Measurements from ENCODE around the gene TMEM109.

The TMEM109 gene

GRCh38 chr11:60937811-60938210, 23.9 kb downstream of the TMEM109 start:
- Histone ChIP-seq H3K4me3 (ENCODE audit: insufficient read length, low read depth) (no peak overlapping the region), H3K36me3 (ENCODE audit: insufficient read depth, insufficient read length, low read length) (peaks cover 59% of the 10 kb centered on the region), H3K4me1 (ENCODE audit: insufficient read depth, insufficient read length) (peaks cover 9% of the 10 kb centered on the region), H3K27me3 (ENCODE audit: insufficient read depth, insufficient read length) (no peaks in the 10 kb centered on the region), H3K9me3 (ENCODE audit: insufficient read depth, low read length) (no peaks in the 10 kb centered on the region), H3K9ac (ENCODE audit: insufficient read length, low read depth) (no peak overlapping the region)
- no peak for TF ChIP-seq SUZ12 (IDR thresholded peaks at IDR 0.05; ENCODE audit: extremely low read depth, insufficient read depth, insufficient read length)
- TF ChIP-seq YY1 (IDR thresholded peaks at IDR 0.05; ENCODE audit: insufficient read depth, insufficient read length) = no peak
- no peak for TF ChIP-seq ZNF274 (IDR thresholded peaks at IDR 0.05; ENCODE audit: low read depth, low read length)
- DNase-seq (ENCODE audit: low read depth, low spot score) = no peak

- no peak for TF ChIP-seq SUZ12 (IDR thresholded peaks at IDR 0.05; ENCODE audit: extremely low read depth, insufficient read depth, insufficient read length)
- TF ChIP-seq ZNF274 (IDR thresholded peaks at IDR 0.05; ENCODE audit: low read depth, low read length) = no peak
- no peak overlapping the region for H3K4me3 ChIP-seq (ENCODE audit: insufficient read length, low read depth)
- H3K4me1 ChIP-seq (ENCODE audit: insufficient read depth, insufficient read length) = peaks cover 6% of the 10 kb centered on the region
- peaks cover 55% of the 10 kb centered on the region for H3K36me3 ChIP-seq (ENCODE audit: insufficient read depth, insufficient read length, low read length)
- no peak overlapping the region for H3K9ac ChIP-seq (ENCODE audit: insufficient read length, low read depth)
- DNase-seq (ENCODE audit: low read depth, low spot score) = no peak
- no peaks in the 10 kb centered on the region for H3K27me3 ChIP-seq (ENCODE audit: insufficient read depth, insufficient read length)
- no peaks in the 10 kb centered on the region for H3K9me3 ChIP-seq (ENCODE audit: insufficient read depth, low read length)
These were observed 24.5 kb downstream of the TMEM109 start for GRCh38 chr11:60938500-60938899.

- Histone ChIP-seq H3K36me3 (ENCODE audit: insufficient read depth, insufficient read length, low read length) (peaks cover 47% of the 10 kb centered on the region), H3K4me3 (ENCODE audit: insufficient read length, low read depth) (no peak overlapping the region), H3K4me1 (ENCODE audit: insufficient read depth, insufficient read length) (no peaks in the 10 kb centered on the region), H3K27me3 (ENCODE audit: insufficient read depth, insufficient read length) (no peaks in the 10 kb centered on the region), H3K9me3 (ENCODE audit: insufficient read depth, low read length) (no peaks in the 10 kb centered on the region), H3K9ac (ENCODE audit: insufficient read length, low read depth) (peak overlapping the region; percentile 8)
- TF ChIP-seq ZNF274 (IDR thresholded peaks at IDR 0.05; ENCODE audit: low read depth, low read length) = no peak
- no peak for TF ChIP-seq SUZ12 (IDR thresholded peaks at IDR 0.05; ENCODE audit: extremely low read depth, insufficient read depth, insufficient read length)
- TF ChIP-seq YY1 (IDR thresholded peaks at IDR 0.05; ENCODE audit: insufficient read depth, insufficient read length) = no peak
- no peak for DNase-seq (ENCODE audit: low read depth, low spot score)
These were observed 25.3 kb downstream of the TMEM109 start for GRCh38 chr11:60939301-60939700.

- no peak overlapping the region for H3K9ac ChIP-seq (ENCODE audit: insufficient read length, low read depth)
- peaks cover 42% of the 10 kb centered on the region for H3K36me3 ChIP-seq (ENCODE audit: insufficient read depth, insufficient read length, low read length)
- no peaks in the 10 kb centered on the region for H3K4me1 ChIP-seq (ENCODE audit: insufficient read depth, insufficient read length)
- no peak overlapping the region for H3K4me3 ChIP-seq (ENCODE audit: insufficient read length, low read depth)
- no peaks in the 10 kb centered on the region for H3K27me3 ChIP-seq (ENCODE audit: insufficient read depth, insufficient read length)
- H3K9me3 ChIP-seq (ENCODE audit: insufficient read depth, low read length) = no peaks in the 10 kb centered on the region
- no peak for DNase-seq (ENCODE audit: low read depth, low spot score)
- TF ChIP-seq YY1 (IDR thresholded peaks at IDR 0.05; ENCODE audit: insufficient read depth, insufficient read length) = no peak
- TF ChIP-seq SUZ12 (IDR thresholded peaks at IDR 0.05; ENCODE audit: extremely low read depth, insufficient read depth, insufficient read length) = no peak
- no peak for TF ChIP-seq ZNF274 (IDR thresholded peaks at IDR 0.05; ENCODE audit: low read depth, low read length)
These were observed 25.9 kb downstream of the TMEM109 start for GRCh38 chr11:60939855-60940254.

GRCh38 chr11:60941371-60942119, 27.6 kb downstream of the TMEM109 start:
- no peak for DNase-seq (ENCODE audit: low read depth, low spot score)
- H3K4me3 ChIP-seq (ENCODE audit: insufficient read length, low read depth) = no peak overlapping the region
- H3K4me1 ChIP-seq (ENCODE audit: insufficient read depth, insufficient read length) = peaks cover 3% of the 10 kb centered on the region
- peaks cover 25% of the 10 kb centered on the region for H3K36me3 ChIP-seq (ENCODE audit: insufficient read depth, insufficient read length, low read length)
- H3K9me3 ChIP-seq (ENCODE audit: insufficient read depth, low read length) = no peaks in the 10 kb centered on the region
- TF ChIP-seq YY1 (IDR thresholded peaks at IDR 0.05; ENCODE audit: insufficient read depth, insufficient read length) = no peak
- no peak for TF ChIP-seq ZNF274 (IDR thresholded peaks at IDR 0.05; ENCODE audit: low read depth, low read length)
- TF ChIP-seq SUZ12 (IDR thresholded peaks at IDR 0.05; ENCODE audit: extremely low read depth, insufficient read depth, insufficient read length) = no peak
- no peak overlapping the region for H3K9ac ChIP-seq (ENCODE audit: insufficient read length, low read depth)
- no peaks in the 10 kb centered on the region for H3K27me3 ChIP-seq (ENCODE audit: insufficient read depth, insufficient read length)

- no peaks in the 10 kb centered on the region for H3K27me3 ChIP-seq (ENCODE audit: insufficient read depth, insufficient read length)
- no peak for TF ChIP-seq ZNF274 (IDR thresholded peaks at IDR 0.05; ENCODE audit: low read depth, low read length)
- TF ChIP-seq YY1 (IDR thresholded peaks at IDR 0.05; ENCODE audit: insufficient read depth, insufficient read length) = no peak
- no peak for TF ChIP-seq SUZ12 (IDR thresholded peaks at IDR 0.05; ENCODE audit: extremely low read depth, insufficient read depth, insufficient read length)
- DNase-seq (ENCODE audit: low read depth, low spot score) = no peak
- no peak overlapping the region for H3K4me3 ChIP-seq (ENCODE audit: insufficient read length, low read depth)
- no peaks in the 10 kb centered on the region for H3K9me3 ChIP-seq (ENCODE audit: insufficient read depth, low read length)
- H3K4me1 ChIP-seq (ENCODE audit: insufficient read depth, insufficient read length) = peaks cover 4% of the 10 kb centered on the region
- peaks cover 18% of the 10 kb centered on the region for H3K36me3 ChIP-seq (ENCODE audit: insufficient read depth, insufficient read length, low read length)
- no peak overlapping the region for H3K9ac ChIP-seq (ENCODE audit: insufficient read length, low read depth)
These were observed 28.3 kb downstream of the TMEM109 start for GRCh38 chr11:60942219-60942618.

GRCh38 chr11:60942970-60943565, 29.1 kb downstream of the TMEM109 start:
- no peak overlapping the region for H3K9ac ChIP-seq (ENCODE audit: insufficient read length, low read depth)
- no peaks in the 10 kb centered on the region for H3K27me3 ChIP-seq (ENCODE audit: insufficient read depth, insufficient read length)
- no peak for TF ChIP-seq YY1 (IDR thresholded peaks at IDR 0.05; ENCODE audit: insufficient read depth, insufficient read length)
- TF ChIP-seq SUZ12 (IDR thresholded peaks at IDR 0.05; ENCODE audit: extremely low read depth, insufficient read depth, insufficient read length) = no peak
- no peak for TF ChIP-seq ZNF274 (IDR thresholded peaks at IDR 0.05; ENCODE audit: low read depth, low read length)
- no peak for DNase-seq (ENCODE audit: low read depth, low spot score)
- H3K9me3 ChIP-seq (ENCODE audit: insufficient read depth, low read length) = no peaks in the 10 kb centered on the region
- peaks cover 4% of the 10 kb centered on the region for H3K4me1 ChIP-seq (ENCODE audit: insufficient read depth, insufficient read length)
- H3K4me3 ChIP-seq (ENCODE audit: insufficient read length, low read depth) = no peak overlapping the region
- H3K36me3 ChIP-seq (ENCODE audit: insufficient read depth, insufficient read length, low read length) = peaks cover 9% of the 10 kb centered on the region
